Measurements from ENCODE around the gene NQO2. TPM values are rescaled to one million over a fixed set of nuclear protein-coding genes. Genes with fewer than 3 reads are reported as not detected.
A peak's percentile ranks its signal among the peaks of the same experiment; 100 is the strongest.
"Not testable (repeated sequence)": the region's sequence is repeated elsewhere in the genome, so short reads cannot be mapped to it uniquely, and the experiment has no call there.

Gene NQO2
- total RNA-seq, 1 experiment from 2014 or later, result 105 TPM

GRCh38 chr6:3007571-3007970, 7.9 kb downstream of the NQO2 start:
- no CpG with 5 or more reads among the region's 3 CpGs for WGBS (ENCODE audit: extremely low coverage, insufficient read length, low lambda C conversion rate)
- no peak overlapping the region for H3K9ac ChIP-seq (ENCODE audit: extremely low read depth, insufficient read length, low read length)
- no peak overlapping the region for H4K91ac ChIP-seq (ENCODE audit: insufficient read length, low read depth, low read length)
- no peak overlapping the region for H2AFZ ChIP-seq (ENCODE audit: low read length)
- H3K4me1 Mint-ChIP-seq, result peaks cover 55 to 64% of the 10 kb centered on the region in 2 experiments
- H3K9me3 Mint-ChIP-seq, result peaks cover 31 to 33% of the 10 kb centered on the region in 2 experiments
- no peak overlapping the region for H2BK120ac ChIP-seq (ENCODE audit: low read depth, low read length, poor library complexity, severe bottlenecking)
- H2BK5ac ChIP-seq (ENCODE audit: insufficient read length, low read length), result no peak overlapping the region
- H4K5ac ChIP-seq (ENCODE audit: insufficient read length, low read depth, low read length), result no peak overlapping the region
- H3K4me1 ChIP-seq (ENCODE audit: insufficient read depth, low read length), result peaks cover 2% of the 10 kb centered on the region; the same call in 1 of the 2 replicates
- no peak overlapping the region for H3K4me3 Mint-ChIP-seq
- TF ChIP-seq, protein P1, sequence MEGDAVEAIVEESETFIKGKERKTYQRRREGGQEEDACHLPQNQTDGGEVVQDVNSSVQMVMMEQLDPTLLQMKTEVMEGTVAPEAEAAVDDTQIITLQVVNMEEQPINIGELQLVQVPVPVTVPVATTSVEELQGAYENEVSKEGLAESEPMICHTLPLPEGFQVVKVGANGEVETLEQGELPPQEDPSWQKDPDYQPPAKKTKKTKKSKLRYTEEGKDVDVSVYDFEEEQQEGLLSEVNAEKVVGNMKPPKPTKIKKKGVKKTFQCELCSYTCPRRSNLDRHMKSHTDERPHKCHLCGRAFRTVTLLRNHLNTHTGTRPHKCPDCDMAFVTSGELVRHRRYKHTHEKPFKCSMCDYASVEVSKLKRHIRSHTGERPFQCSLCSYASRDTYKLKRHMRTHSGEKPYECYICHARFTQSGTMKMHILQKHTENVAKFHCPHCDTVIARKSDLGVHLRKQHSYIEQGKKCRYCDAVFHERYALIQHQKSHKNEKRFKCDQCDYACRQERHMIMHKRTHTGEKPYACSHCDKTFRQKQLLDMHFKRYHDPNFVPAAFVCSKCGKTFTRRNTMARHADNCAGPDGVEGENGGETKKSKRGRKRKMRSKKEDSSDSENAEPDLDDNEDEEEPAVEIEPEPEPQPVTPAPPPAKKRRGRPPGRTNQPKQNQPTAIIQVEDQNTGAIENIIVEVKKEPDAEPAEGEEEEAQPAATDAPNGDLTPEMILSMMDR (conservative IDR thresholded peaks at IDR 0.05), result no peak
- H3K27ac Mint-ChIP-seq, result peak overlapping the region; percentile 61 to 96 (median 87)
- H3K9me3 ChIP-seq (ENCODE audit: control insufficient read depth, low read depth, low read length), result peaks cover 25% of the 10 kb centered on the region
- no peak overlapping the region for H4K8ac ChIP-seq (replicated peaks; ENCODE audit: insufficient read length, low read depth, low read length)
- H3K79me2 ChIP-seq (ENCODE audit: insufficient read depth, low read length), result peaks cover 1% of the 10 kb centered on the region; the same call in 1 of the 2 replicates
- no peaks in the 10 kb centered on the region for H3K23me2 ChIP-seq (ENCODE audit: insufficient read length, low read depth, low read length, poor library complexity, severe bottlenecking)
- no peak overlapping the region for H3K27ac ChIP-seq (ENCODE audit: insufficient read length, low read depth, low read length)
- H4K20me1 ChIP-seq (ENCODE audit: control insufficient read depth, insufficient read depth, insufficient read length), result no peaks in the 10 kb centered on the region
- no peak overlapping the region for H3K23ac ChIP-seq (ENCODE audit: insufficient read length, low read depth, low read length)
- no peak overlapping the region for H3K56ac ChIP-seq (ENCODE audit: insufficient read length, low read depth, low read length)
- no peak for DNase-seq
- H3K36me3 Mint-ChIP-seq (ENCODE audit: insufficient read depth in 1 of 3, low read depth in 3 of 3), result peaks cover 77 to 89% (median 84%) of the 10 kb centered on the region in 3 experiments
- H2BK12ac ChIP-seq (ENCODE audit: insufficient read length, low read depth, low read length), result no peak overlapping the region
- no peak overlapping the region for H2AK5ac ChIP-seq (ENCODE audit: insufficient read length, low read length)
- H3K18ac ChIP-seq (ENCODE audit: insufficient read length, low read depth, low read length), result no peak overlapping the region
- H3K4me2 ChIP-seq (ENCODE audit: insufficient read depth, insufficient read length, low read length), result no peak overlapping the region
- H2BK15ac ChIP-seq (ENCODE audit: low read depth, low read length), result no peak overlapping the region
- no peaks in the 10 kb centered on the region for H3K27me3 Mint-ChIP-seq (ENCODE audit: low read depth)
- H2BK20ac ChIP-seq (ENCODE audit: low read depth, low read length, poor library complexity, severe bottlenecking), result peak overlapping the region; percentile 60
- peaks cover 4% of the 10 kb centered on the region for H3K79me1 ChIP-seq (ENCODE audit: insufficient read depth, low read depth, low read length, poor library complexity, severe bottlenecking)
- H3K14ac ChIP-seq (ENCODE audit: insufficient read depth, low read length), result no peak overlapping the region
- no peak overlapping the region for H3K4ac ChIP-seq (ENCODE audit: low read depth, low read length)
- no peak overlapping the region for H3T11ph ChIP-seq (ENCODE audit: low read length)
- H3K27me3 ChIP-seq (ENCODE audit: insufficient read depth, low read length), result no peaks in the 10 kb centered on the region

DNA sequence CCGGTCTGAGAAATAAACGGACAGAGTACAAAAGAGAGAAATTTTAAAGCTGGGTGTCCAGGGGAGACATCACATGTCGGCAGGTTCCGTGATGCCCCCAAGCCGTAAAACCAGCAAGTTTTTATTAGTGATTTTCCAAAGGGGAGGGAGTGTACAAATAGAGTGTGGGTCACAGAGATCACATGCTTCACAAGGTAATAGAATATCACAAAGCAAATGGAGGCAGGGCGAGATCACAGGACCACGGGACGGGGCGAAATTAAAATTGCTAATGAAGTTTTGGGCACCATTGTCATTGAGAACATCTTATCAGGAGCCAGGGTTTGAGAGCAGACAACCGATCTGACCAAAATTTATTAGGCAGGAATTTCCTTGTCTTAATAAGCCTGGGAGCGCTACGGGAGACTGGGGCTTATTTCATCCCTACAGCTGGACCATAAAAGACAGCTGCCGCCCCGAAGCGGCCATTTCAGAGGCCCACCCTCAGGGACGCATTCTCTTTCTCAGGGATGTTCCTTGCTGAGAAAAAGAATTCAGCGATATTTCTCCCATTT, 9.1 kb downstream of the NQO2 start:
- H3K9ac ChIP-seq (ENCODE audit: extremely low read depth, insufficient read length, low read length); H2AFZ ChIP-seq (ENCODE audit: low read length); H2BK12ac ChIP-seq (ENCODE audit: insufficient read length, low read depth, low read length); H4K8ac ChIP-seq (replicated peaks; ENCODE audit: insufficient read length, low read depth, low read length); H3K23me2 ChIP-seq (ENCODE audit: insufficient read length, low read depth, low read length, poor library complexity, severe bottlenecking); H3K27me3 ChIP-seq (ENCODE audit: insufficient read depth, low read length); H3K18ac ChIP-seq (ENCODE audit: insufficient read length, low read depth, low read length); H3K4me1 ChIP-seq (ENCODE audit: insufficient read depth, low read length); H3K4me2 ChIP-seq (ENCODE audit: insufficient read depth, insufficient read length, low read length); H3K27me3 Mint-ChIP-seq (ENCODE audit: low read depth); H2BK5ac ChIP-seq (ENCODE audit: insufficient read length, low read length); H2BK120ac ChIP-seq (ENCODE audit: low read depth, low read length, poor library complexity, severe bottlenecking); H4K91ac ChIP-seq (ENCODE audit: insufficient read length, low read depth, low read length); H3K79me2 ChIP-seq (ENCODE audit: insufficient read depth, low read length); H3K23ac ChIP-seq (ENCODE audit: insufficient read length, low read depth, low read length); H3K56ac ChIP-seq (ENCODE audit: insufficient read length, low read depth, low read length); H3K14ac ChIP-seq (ENCODE audit: insufficient read depth, low read length); H3K4ac ChIP-seq (ENCODE audit: low read depth, low read length); H3T11ph ChIP-seq (ENCODE audit: low read length); H2BK20ac ChIP-seq (ENCODE audit: low read depth, low read length, poor library complexity, severe bottlenecking); H4K20me1 ChIP-seq (ENCODE audit: control insufficient read depth, insufficient read depth, insufficient read length); DNase-seq; H3K79me1 ChIP-seq (ENCODE audit: insufficient read depth, low read depth, low read length, poor library complexity, severe bottlenecking); H2BK15ac ChIP-seq (ENCODE audit: low read depth, low read length); H4K5ac ChIP-seq (ENCODE audit: insufficient read length, low read depth, low read length); H2AK5ac ChIP-seq (ENCODE audit: insufficient read length, low read length); H3K27ac ChIP-seq (ENCODE audit: insufficient read length, low read depth, low read length): not testable (repeated sequence)
- H3K4me1 Mint-ChIP-seq, result peaks cover 54 to 61% of the 10 kb centered on the region in 2 experiments
- peaks cover 34 to 37% of the 10 kb centered on the region in 2 experiments for H3K9me3 Mint-ChIP-seq
- peaks cover 27% of the 10 kb centered on the region for H3K9me3 ChIP-seq (ENCODE audit: control insufficient read depth, low read depth, low read length)
- peak overlapping the region in 1 of 2 experiments; percentile 51; a peak in 4 of 5 replicates for H3K4me3 Mint-ChIP-seq
- H3K27ac Mint-ChIP-seq, result peak overlapping the region; percentile 49 to 96 (median 93)
- no CpG with 5 or more reads among the region's 17 CpGs for WGBS (ENCODE audit: extremely low coverage, insufficient read length, low lambda C conversion rate)
- H3K36me3 Mint-ChIP-seq (ENCODE audit: insufficient read depth in 1 of 3, low read depth in 3 of 3), result peaks cover 80 to 90% (median 86%) of the 10 kb centered on the region in 3 experiments

All from H9 (cell line).